Calu3 (cell line): Measurements from ENCODE around the gene ANKMY2. TPM values are rescaled to one million over a fixed set of nuclear protein-coding genes. Genes with fewer than 3 reads are reported as not detected.

Experiments
- BruUV-seq: library from RNA; stranded (reverse); fragments of 400-500 nt; replicated peaks from 2 replicates; lab custom pipeline; 2021; lab: Mats Ljungman, UMichigan
- CTCF ChIA-PET: fragments of 300-600 bp; sonication (Branson Sonifier 250); formaldehyde crosslinking; loops from one replicate; lab custom pipeline; 2022; ENCODE audit warnings: antibody characterized with exemption; lab: Charles Lee
- DNase-seq: peaks from one replicate; pipeline ENCODE4 v3.0.0; 2022
- H3K27ac Mint-ChIP-seq: one replicate; pipeline ENCODE4 v1.8.0; 2022; ENCODE audit warnings: mixed read lengths; ENCODE audit not compliant: unreplicated experiment
- H3K27me3 Mint-ChIP-seq: one replicate; pipeline ENCODE4 v1.8.0; 2022; ENCODE audit warnings: mixed read lengths; ENCODE audit not compliant: unreplicated experiment
- H3K36me3 Mint-ChIP-seq: one replicate; pipeline ENCODE4 v1.8.0; 2022; ENCODE audit warnings: mild to moderate bottlenecking, moderate library complexity, mixed read lengths; ENCODE audit not compliant: insufficient read depth, unreplicated experiment
- H3K4me1 Mint-ChIP-seq: one replicate; pipeline ENCODE4 v1.8.0; 2022; ENCODE audit warnings: mild to moderate bottlenecking, low read depth, mixed read lengths; ENCODE audit not compliant: unreplicated experiment
- H3K4me3 Mint-ChIP-seq: one replicate; pipeline ENCODE4 v1.8.0; 2022; ENCODE audit warnings: mild to moderate bottlenecking, low read depth, moderate library complexity, mixed read lengths; ENCODE audit not compliant: unreplicated experiment
- H3K9me3 Mint-ChIP-seq: one replicate; pipeline ENCODE4 v1.8.0; 2022; ENCODE audit warnings: low read depth, mixed read lengths; ENCODE audit not compliant: unreplicated experiment
- intact Hi-C: fragments of 100-400 bp; cut with micrococcal nuclease; formaldehyde crosslinking; loops from one replicate; pipeline ENCODE4 v1.10.0; 2022; ENCODE audit not compliant: unreplicated experiment
- total RNA-seq: library from RNA; stranded (reverse); gene quantifications from 2 replicates; pipeline ENCODE4 v1.2.3, GENCODE V29; 2022
- TF ChIP-seq, protein P1 (sequence below): fragments of 200-600 bp; IDR thresholded peaks from one replicate; pipeline ENCODE4 v1.8.0; 2022; ENCODE audit warnings: antibody characterized with exemption; ENCODE audit not compliant: unreplicated experiment

Gene ANKMY2
- total RNA-seq, 1 experiment from 2014 or later: 29.9 TPM

DNA sequence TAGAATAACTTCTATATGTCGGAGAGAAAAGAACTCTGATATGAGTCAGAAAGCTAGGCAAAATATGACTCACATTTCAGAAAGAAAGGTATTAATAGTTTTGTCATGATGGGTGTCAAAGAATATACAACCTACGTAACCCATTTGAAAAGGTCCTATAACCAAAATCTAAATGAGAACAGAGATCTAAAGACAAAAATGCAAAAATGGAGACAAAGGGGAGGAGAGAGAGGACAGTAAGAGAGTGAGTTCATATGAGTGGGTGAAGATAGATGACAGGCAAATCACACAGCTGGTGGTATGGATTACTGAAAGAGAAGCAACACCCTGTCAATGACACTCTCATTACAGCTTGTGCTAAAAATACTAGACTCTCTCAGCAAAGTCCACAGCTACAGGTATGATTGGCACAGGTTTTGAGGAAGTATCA is 25.6 kb downstream of the ANKMY2 start:
- no peaks in the 10 kb centered on the region for H3K9me3 Mint-ChIP-seq
- H3K27ac Mint-ChIP-seq: no peak overlapping the region
- no peaks in the 10 kb centered on the region for H3K27me3 Mint-ChIP-seq
- no peak for DNase-seq
- H3K36me3 Mint-ChIP-seq: peaks cover 21% of the 10 kb centered on the region
- peaks cover 19% of the 10 kb centered on the region for H3K4me1 Mint-ChIP-seq
- TF ChIP-seq, protein P1, sequence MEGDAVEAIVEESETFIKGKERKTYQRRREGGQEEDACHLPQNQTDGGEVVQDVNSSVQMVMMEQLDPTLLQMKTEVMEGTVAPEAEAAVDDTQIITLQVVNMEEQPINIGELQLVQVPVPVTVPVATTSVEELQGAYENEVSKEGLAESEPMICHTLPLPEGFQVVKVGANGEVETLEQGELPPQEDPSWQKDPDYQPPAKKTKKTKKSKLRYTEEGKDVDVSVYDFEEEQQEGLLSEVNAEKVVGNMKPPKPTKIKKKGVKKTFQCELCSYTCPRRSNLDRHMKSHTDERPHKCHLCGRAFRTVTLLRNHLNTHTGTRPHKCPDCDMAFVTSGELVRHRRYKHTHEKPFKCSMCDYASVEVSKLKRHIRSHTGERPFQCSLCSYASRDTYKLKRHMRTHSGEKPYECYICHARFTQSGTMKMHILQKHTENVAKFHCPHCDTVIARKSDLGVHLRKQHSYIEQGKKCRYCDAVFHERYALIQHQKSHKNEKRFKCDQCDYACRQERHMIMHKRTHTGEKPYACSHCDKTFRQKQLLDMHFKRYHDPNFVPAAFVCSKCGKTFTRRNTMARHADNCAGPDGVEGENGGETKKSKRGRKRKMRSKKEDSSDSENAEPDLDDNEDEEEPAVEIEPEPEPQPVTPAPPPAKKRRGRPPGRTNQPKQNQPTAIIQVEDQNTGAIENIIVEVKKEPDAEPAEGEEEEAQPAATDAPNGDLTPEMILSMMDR: no peak
- intact Hi-C loops: no loop called here
- H3K4me3 Mint-ChIP-seq: no peak overlapping the region
- CTCF ChIA-PET: no interaction called here
- BruUV-seq: no TSS peak

DNA sequence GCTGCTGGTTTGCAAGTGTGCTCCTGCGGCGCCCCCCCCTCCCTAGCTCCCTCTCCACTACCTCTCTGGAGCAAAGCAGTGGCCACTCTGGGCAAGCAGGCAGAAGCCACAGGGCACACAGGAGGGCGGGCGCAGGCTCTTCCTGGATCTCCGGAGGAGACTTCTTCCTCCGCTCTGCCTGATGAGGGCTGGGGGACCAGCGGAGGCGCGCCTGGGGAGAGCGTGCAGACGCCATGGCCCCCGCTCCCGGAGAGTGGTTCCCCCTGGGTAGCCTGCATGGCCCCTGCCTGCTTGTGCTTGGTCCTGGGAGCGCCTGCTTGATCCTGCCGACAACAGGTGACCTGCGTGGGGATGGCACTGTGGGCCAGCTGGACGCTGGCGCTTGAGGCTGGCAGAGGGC is 29.0 kb downstream of the ANKMY2 start:
- no peak overlapping the region for H3K27ac Mint-ChIP-seq
- no peak overlapping the region for H3K4me3 Mint-ChIP-seq
- intact Hi-C loops: no loop called here
- peaks cover 18% of the 10 kb centered on the region for H3K4me1 Mint-ChIP-seq
- TF ChIP-seq, protein P1: no peak
- BruUV-seq: no TSS peak
- CTCF ChIA-PET: interaction anchor here (0.6 kb wide), 1 partner anchor 188 kb away, joined by 4 read pairs; the partner anchor contains the start of gene AGR2
- no peaks in the 10 kb centered on the region for H3K9me3 Mint-ChIP-seq
- peaks cover 15% of the 10 kb centered on the region for H3K36me3 Mint-ChIP-seq
- DNase-seq: no peak
- H3K27me3 Mint-ChIP-seq: no peaks in the 10 kb centered on the region

DNA sequence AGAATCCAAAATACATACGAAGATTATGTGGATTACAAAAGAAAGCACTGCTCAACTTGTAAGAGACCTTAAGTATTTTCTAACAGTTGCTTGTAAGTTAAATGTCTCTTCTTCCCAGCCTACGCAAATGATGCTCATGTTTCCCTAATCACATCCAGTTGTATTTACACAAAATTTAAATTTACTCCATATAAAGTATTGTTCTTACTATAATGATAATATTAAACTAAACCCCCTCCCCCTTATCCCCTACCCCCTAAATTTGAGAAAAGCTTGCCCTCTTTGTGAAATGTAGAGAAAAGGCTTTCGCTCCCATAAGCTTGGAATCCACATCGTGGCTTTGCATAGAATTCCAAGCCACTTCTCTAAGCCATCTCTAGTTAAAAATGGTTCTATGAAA is 29.4 kb downstream of the ANKMY2 start:
- Mint-ChIP-seq H3K4me1 (peaks cover 22% of the 10 kb centered on the region), H3K4me3 (no peak overlapping the region), H3K27ac (no peak overlapping the region), H3K36me3 (peaks cover 15% of the 10 kb centered on the region), H3K27me3 (no peaks in the 10 kb centered on the region), H3K9me3 (no peaks in the 10 kb centered on the region)
- DNase-seq: no peak
- BruUV-seq: no TSS peak
- TF ChIP-seq, protein P1: no peak
- CTCF ChIA-PET: interaction anchor here (0.6 kb wide), 1 partner anchor 189 kb away, joined by 4 read pairs; the partner anchor contains the start of gene AGR2
- intact Hi-C loops: no loop called here

DNA sequence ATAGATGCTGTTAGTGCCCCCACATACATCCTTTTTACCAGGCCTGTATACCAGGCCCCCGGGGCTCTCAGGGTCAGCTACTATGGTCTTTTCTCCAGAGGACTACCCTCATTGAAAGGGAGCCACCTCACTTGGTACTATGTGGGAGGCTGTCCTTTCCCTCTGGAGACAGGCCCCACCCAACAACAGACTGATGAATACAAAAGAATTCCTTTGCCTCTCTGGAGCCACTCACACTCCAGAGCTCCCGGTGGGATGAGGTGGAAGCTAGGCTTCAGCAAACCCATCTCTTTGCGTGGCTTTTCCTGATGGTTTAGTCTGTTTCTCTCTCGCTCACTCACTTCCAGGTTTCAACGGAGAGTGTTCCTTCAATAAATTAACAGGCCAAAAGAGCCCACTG is 30.3 kb downstream of the ANKMY2 start:
- Mint-ChIP-seq H3K4me1 (peaks cover 28% of the 10 kb centered on the region), H3K9me3 (no peaks in the 10 kb centered on the region), H3K36me3 (peaks cover 11% of the 10 kb centered on the region), H3K27me3 (no peaks in the 10 kb centered on the region), H3K27ac (no peak overlapping the region), H3K4me3 (no peak overlapping the region)
- no peak for DNase-seq
- no TSS peak for BruUV-seq
- TF ChIP-seq, protein P1: no peak
- CTCF ChIA-PET: interaction anchor here (0.8 kb wide), 1 partner anchor 13 kb away, joined by 5 read pairs; no protein-coding TSS in a partner anchor
- intact Hi-C loops: no loop called here
